Neuronal stem cell (in vitro differentiated cells): ENCODE measurements around the gene STK10.

ENCODE experiments used
- DNase-seq: peaks from one replicate; pipeline ENCODE4 v3.0.0-alpha.2; 2013; ENCODE audit warnings: low spot score
- H2AFZ ChIP-seq: one replicate; pipeline ENCODE4 v1.6.1; 2013; ENCODE audit warnings: mild to moderate bottlenecking, low read length, inconsistent platforms
- H2AK5ac ChIP-seq: 2 replicates; pipeline ENCODE4 v1.6.1; 2013; ENCODE audit warnings: low read depth, mild to moderate bottlenecking, inconsistent platforms, low read length, moderate library complexity, mixed read lengths
- H2BK120ac ChIP-seq: 2 replicates; pipeline ENCODE4 v1.6.1; 2013; ENCODE audit warnings: low read depth, mild to moderate bottlenecking, inconsistent platforms, low read length, moderate library complexity, mixed read lengths
- H2BK12ac ChIP-seq: one replicate; pipeline ENCODE4 v1.6.1; 2013; ENCODE audit warnings: low read length, inconsistent platforms
- H2BK15ac ChIP-seq: 2 replicates; pipeline ENCODE4 v1.6.1; 2013; ENCODE audit warnings: mild to moderate bottlenecking, low read length, inconsistent platforms, mixed read lengths
- H2BK5ac ChIP-seq: one replicate; pipeline ENCODE4 v1.6.1; 2013; ENCODE audit warnings: inconsistent platforms, mild to moderate bottlenecking, low read length, moderate library complexity
- H3K14ac ChIP-seq: one replicate; pipeline ENCODE4 v1.6.1; 2013; ENCODE audit warnings: low read length, inconsistent platforms
- H3K18ac ChIP-seq: 2 replicates; pipeline ENCODE4 v1.6.1; 2013; ENCODE audit warnings: low read length, inconsistent platforms
- H3K23ac ChIP-seq: 2 replicates; pipeline ENCODE4 v1.6.1; 2013; ENCODE audit warnings: low read depth, mild to moderate bottlenecking, mixed read lengths, low read length, inconsistent platforms; ENCODE audit not compliant: poor library complexity
- H3K27ac ChIP-seq: replicated peaks from 3 replicates; pipeline ENCODE4 v1.5.1; 2013; ENCODE audit warnings: low read length, inconsistent platforms
- H3K27me3 ChIP-seq, 3 experiments: 2 replicates each; pipeline ENCODE4 v1.6.1; 2013; ENCODE audit warnings: low read length in 3 of 3, mild to moderate bottlenecking in 2 of 3, inconsistent platforms in 1 of 3, low read depth in 1 of 3, mixed read lengths in 1 of 3, moderate library complexity in 1 of 3; ENCODE audit not compliant: control insufficient read depth in 3 of 3, insufficient read depth in 3 of 3
- H3K36me3 ChIP-seq, 2 donors: replicated peaks in 1 of 2; 2 replicates each; pipeline ENCODE4 v1.6.1; 2013; ENCODE audit warnings: low read length in 2 of 2; ENCODE audit not compliant: control insufficient read depth in 2 of 2, insufficient read depth in 2 of 2
- H3K4ac ChIP-seq: 2 replicates; pipeline ENCODE4 v1.6.1; 2013; ENCODE audit warnings: inconsistent platforms, mild to moderate bottlenecking, low read length, moderate library complexity
- H3K4me1 ChIP-seq, 2 donors: 1 replicate in 1 of 2; 2 replicates in 1 of 2; pipeline ENCODE4 v1.6.1; 2013; ENCODE audit warnings: low read length in 2 of 2, low read depth in 1 of 2; ENCODE audit not compliant: control insufficient read depth in 2 of 2, insufficient read depth in 1 of 2
- H3K4me2 ChIP-seq: one replicate; pipeline ENCODE4 v1.6.1; 2013; ENCODE audit warnings: mild to moderate bottlenecking, low read length, inconsistent platforms; ENCODE audit not compliant: insufficient read depth, poor library complexity, severe bottlenecking
- H3K4me3 ChIP-seq, 2 donors: 2 replicates each; pipeline ENCODE4 v1.5.1; 2013; ENCODE audit warnings: low read length in 2 of 2, mild to moderate bottlenecking in 2 of 2, inconsistent platforms in 1 of 2, moderate library complexity in 1 of 2
- H3K79me1 ChIP-seq: one replicate; pipeline ENCODE4 v1.6.1; 2013; ENCODE audit warnings: low read depth, mild to moderate bottlenecking, inconsistent platforms, low read length, moderate library complexity
- H3K9ac ChIP-seq: one replicate; pipeline ENCODE4 v1.6.1; 2013; ENCODE audit warnings: mild to moderate bottlenecking, low read depth, low read length, inconsistent platforms; ENCODE audit not compliant: poor library complexity
- H3K9me3 ChIP-seq, 2 donors: replicated peaks in 1 of 2; 2 replicates each; pipeline versions ENCODE3 to v1.6.1; 2013; ENCODE audit warnings: low read length in 2 of 2, mild to moderate bottlenecking in 2 of 2, inconsistent platforms in 1 of 2, low read depth in 1 of 2, mixed read lengths in 1 of 2, moderate library complexity in 1 of 2; ENCODE audit not compliant: control insufficient read depth in 2 of 2, insufficient read depth in 1 of 2
- H4K8ac ChIP-seq: one replicate; pipeline ENCODE4 v1.6.1; 2013; ENCODE audit warnings: low read depth, mild to moderate bottlenecking, inconsistent platforms, low read length, moderate library complexity
- H4K91ac ChIP-seq: one replicate; pipeline ENCODE4 v1.6.1; 2013; ENCODE audit warnings: low read length, low read depth, mild to moderate bottlenecking, inconsistent platforms; ENCODE audit not compliant: poor library complexity
- WGBS, 2 donors: extraction: QIAGEN DNeasy Blood & Tissue Kit; methylation state at CpG; one replicate each; pipeline ENCODE4 v1.1.7; 2013; ENCODE audit warnings: missing lambda C conversion rate in 2 of 2, mixed read lengths in 1 of 2; ENCODE audit not compliant: insufficient read length in 2 of 2, insufficient replicate concordance in 1 of 2; ENCODE audit errors: extremely low coverage in 2 of 2; 5-methylcytosine and 5-hydroxymethylcytosine counted together

The STK10 gene

DNA sequence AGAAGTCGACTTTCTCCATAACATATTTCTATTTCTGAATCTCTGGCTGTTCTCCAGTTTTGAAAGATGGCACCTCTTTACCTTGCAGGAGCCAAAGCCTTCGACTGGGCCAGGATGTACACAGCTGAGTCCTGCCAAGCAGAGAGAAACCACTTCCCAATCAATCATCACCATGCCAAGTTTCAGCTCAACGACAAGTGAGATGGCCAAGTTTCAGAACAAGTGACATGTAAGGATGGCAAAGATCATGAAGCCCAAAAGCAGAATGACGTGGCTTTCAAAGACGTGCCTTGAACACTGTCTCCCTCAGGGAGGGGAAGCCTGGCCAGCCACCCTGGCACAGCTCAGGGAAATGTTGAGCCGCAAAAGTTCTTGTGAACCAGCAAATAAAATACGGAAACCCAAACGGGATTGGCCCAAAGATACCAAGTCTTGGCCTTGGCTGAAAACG, 17.7 kb downstream of the STK10 start:
- Histone ChIP-seq H3K23ac (no peak overlapping the region), H3K4me2 (no peak overlapping the region), H2AK5ac (no peak overlapping the region), H3K18ac (no peak overlapping the region), H4K91ac (no peak overlapping the region), H3K4me1 (peaks cover 9 to 25% of the 10 kb centered on the region in 2 donors), H2BK5ac (no peak overlapping the region), H3K9ac (no peak overlapping the region), H3K4me3 (no peak overlapping the region), H2AFZ (no peak overlapping the region), H4K8ac (no peak overlapping the region), H3K79me1 (no peaks in the 10 kb centered on the region), H3K4ac (no peak overlapping the region), H2BK15ac (peak overlapping the region; percentile 86), H3K9me3 (no peaks in the 10 kb centered on the region), H3K36me3 (no peaks in the 10 kb centered on the region), H2BK12ac (no peak overlapping the region), H3K27ac (no peak overlapping the region), H2BK120ac (no peak overlapping the region), H3K14ac (no peak overlapping the region), H3K27me3 (no peaks in the 10 kb centered on the region)
- no CpG with 5 or more reads among the region's 9 CpGs for WGBS, 2 donors
- no peak for DNase-seq

DNA sequence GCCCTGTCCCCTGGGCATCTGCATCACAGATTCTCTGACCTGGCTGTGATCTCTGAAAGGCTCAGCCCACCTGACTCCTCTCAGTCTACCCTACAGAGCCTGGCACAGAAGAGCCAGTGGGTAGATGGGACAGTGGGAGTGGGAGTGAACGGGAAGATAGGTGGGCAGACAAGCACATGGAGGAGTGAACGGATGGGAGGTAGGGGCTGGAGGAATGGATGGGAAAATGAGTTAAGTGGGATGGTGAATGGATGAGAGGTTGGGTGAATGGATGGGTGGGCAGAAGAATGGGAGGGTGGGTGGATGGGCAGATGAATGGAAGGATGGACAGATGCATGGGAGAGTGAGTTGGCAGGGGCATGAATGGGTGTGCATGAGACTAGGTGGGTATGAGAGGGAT, 18.8 kb downstream of the STK10 start:
- Histone ChIP-seq H3K27me3 (no peaks in the 10 kb centered on the region), H3K23ac (no peak overlapping the region)
- no CpG with 5 or more reads among the region's 2 CpGs for WGBS, 2 donors

DNA sequence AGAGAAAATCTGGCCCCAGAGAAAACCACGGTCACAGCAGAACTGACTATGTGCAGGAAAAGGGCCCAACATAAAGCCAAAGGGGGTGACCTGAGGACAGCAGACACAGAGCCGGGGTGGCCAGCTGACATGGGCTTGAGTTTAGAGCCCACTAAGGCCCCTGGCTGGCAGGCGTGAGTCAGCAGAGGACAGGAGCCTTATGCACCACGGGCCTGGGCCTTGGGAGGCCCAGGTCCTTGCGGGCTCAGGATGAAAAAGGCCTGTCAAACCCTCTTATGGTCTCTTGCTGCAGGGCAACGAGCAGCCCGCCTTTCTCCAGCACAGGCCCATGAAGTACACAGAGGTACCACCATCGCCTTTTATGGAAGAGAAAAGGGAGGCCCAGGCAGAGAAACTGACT, 19.7 kb downstream of the STK10 start:
- Histone ChIP-seq H3K27me3 (no peaks in the 10 kb centered on the region), H2AFZ (no peak overlapping the region), H3K27ac (no peak overlapping the region), H3K4ac (no peak overlapping the region), H3K9ac (no peak overlapping the region), H3K14ac (no peak overlapping the region), H3K18ac (peak overlapping the region; percentile 70), H3K23ac (no peak overlapping the region), H3K79me1 (no peaks in the 10 kb centered on the region), H3K4me2 (no peak overlapping the region), H2BK12ac (peak overlapping the region; percentile 46), H3K9me3 (no peaks in the 10 kb centered on the region), H3K4me3 (no peak overlapping the region), H2BK120ac (no peak overlapping the region), H4K91ac (no peak overlapping the region), H4K8ac (no peak overlapping the region), H3K4me1 (peaks cover 5 to 30% of the 10 kb centered on the region in 2 donors), H2BK15ac (peak overlapping the region; percentile 71), H2AK5ac (peak overlapping the region; percentile 86), H2BK5ac (peak overlapping the region; percentile 50), H3K36me3 (no peaks in the 10 kb centered on the region)
- WGBS, 2 donors: no CpG with 5 or more reads among the region's 8 CpGs
- DNase-seq: no peak

More for the DNA sequence above, 18.8 kb downstream of the STK10 start:
- Histone ChIP-seq H3K18ac (no peak overlapping the region), H3K14ac (no peak overlapping the region), H2BK12ac (no peak overlapping the region), H2BK5ac (no peak overlapping the region), H3K4ac (no peak overlapping the region), H4K8ac (no peak overlapping the region), H3K36me3 (no peaks in the 10 kb centered on the region), H2AK5ac (no peak overlapping the region), H3K79me1 (no peaks in the 10 kb centered on the region), H2AFZ (no peak overlapping the region), H2BK120ac (no peak overlapping the region), H4K91ac (no peak overlapping the region), H2BK15ac (peak overlapping the region; percentile 71), H3K4me3 (no peak overlapping the region), H3K4me2 (no peak overlapping the region), H3K9ac (no peak overlapping the region), H3K4me1 (peaks cover 5 to 30% of the 10 kb centered on the region in 2 donors), H3K27ac (no peak overlapping the region), H3K9me3 (no peaks in the 10 kb centered on the region)
- DNase-seq: no peak

DNA sequence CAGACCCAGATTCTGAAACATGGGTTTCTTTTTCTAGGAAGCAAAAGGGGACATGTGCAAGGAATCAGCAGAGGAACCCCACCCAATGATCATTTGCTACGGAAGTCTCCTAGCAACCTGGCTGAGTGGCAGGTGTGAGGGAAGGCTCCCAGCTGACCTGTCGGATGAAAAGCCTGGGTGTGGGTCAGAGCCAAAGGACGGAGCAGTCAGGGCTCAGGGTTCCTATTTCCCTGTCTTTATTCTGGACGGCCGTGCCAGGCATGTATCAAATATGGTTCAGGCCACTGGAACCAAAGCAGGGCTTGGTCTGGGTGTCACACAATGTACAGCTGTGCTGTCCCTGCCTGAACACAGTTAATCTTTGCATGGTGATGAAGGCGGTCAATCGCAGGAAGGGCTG, 20.1 kb downstream of the STK10 start:
- Histone ChIP-seq H4K91ac (no peak overlapping the region), H3K27me3 (no peaks in the 10 kb centered on the region), H3K23ac (no peak overlapping the region), H2BK12ac (no peak overlapping the region), H3K9ac (no peak overlapping the region), H3K4me3 (no peak overlapping the region), H3K14ac (no peak overlapping the region), H4K8ac (no peak overlapping the region), H3K4me1 (peaks cover 5 to 30% of the 10 kb centered on the region in 2 donors), H3K27ac (no peak overlapping the region), H2AFZ (no peak overlapping the region), H2BK5ac (peak overlapping the region; percentile 50), H3K4me2 (no peak overlapping the region), H3K4ac (no peak overlapping the region), H2BK120ac (no peak overlapping the region), H3K18ac (peak overlapping the region; percentile 70), H3K9me3 (no peaks in the 10 kb centered on the region), H3K36me3 (no peaks in the 10 kb centered on the region), H2BK15ac (peak overlapping the region; percentile 71), H3K79me1 (no peaks in the 10 kb centered on the region), H2AK5ac (no peak overlapping the region)
- no CpG with 5 or more reads among the region's 7 CpGs for WGBS, 2 donors
- DNase-seq: no peak
